Measurements from ENCODE around the gene VWDE. TPM values are rescaled to one million over a fixed set of nuclear protein-coding genes. Genes with fewer than 3 reads are reported as not detected.

The VWDE gene
- total RNA-seq, 1 experiment from 2014 or later: 13.7 TPM

GRCh38 chr7:12410523-12410922 is 6.9 kb upstream of the VWDE start (continued):
- TF ChIP-seq REST (IDR thresholded peaks at IDR 0.05; ENCODE audit: low read depth) (no peak), SP1 (IDR thresholded peaks at IDR 0.05; ENCODE audit: low read depth) (no peak), TCF7L2 (IDR thresholded peaks at IDR 0.05; ENCODE audit: borderline replicate concordance, extremely low read depth, insufficient read depth, insufficient read length) (no peak), ELF1 (IDR thresholded peaks at IDR 0.05; ENCODE audit: borderline replicate concordance, low read depth) (no peak), SIN3A (IDR thresholded peaks at IDR 0.05; ENCODE audit: low read depth) (no peak), SRF (IDR thresholded peaks at IDR 0.05; ENCODE audit: low read depth) (no peak)

DNA sequence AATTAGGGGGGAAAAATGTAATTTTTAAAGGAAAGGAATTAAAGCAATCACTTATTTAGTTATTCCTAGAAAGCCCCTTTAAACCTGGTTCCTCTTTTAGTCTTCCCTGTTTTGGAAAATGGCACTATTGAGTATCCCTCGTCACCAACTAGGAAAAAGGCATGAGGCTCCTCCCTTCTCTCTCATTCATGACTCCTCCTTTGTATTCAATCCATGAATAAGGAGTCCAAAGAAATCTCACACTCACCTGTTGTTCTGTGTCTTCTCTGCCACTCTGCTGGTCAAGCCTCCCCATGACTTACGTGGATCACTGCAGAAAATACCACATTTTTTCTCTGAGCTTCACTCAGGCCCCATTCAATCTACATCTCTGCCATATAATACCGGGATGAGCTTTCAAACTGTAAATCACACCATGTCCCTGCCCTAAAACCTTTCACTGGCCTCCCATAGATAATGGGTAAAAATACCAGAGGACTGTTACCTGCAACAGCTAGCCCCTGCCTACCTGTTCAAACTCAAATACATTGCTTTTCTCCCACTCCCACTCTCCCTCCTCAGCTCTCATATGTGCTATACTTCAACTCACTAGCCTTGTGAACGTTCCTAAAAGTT is 5.5 kb upstream of the VWDE start:
- Histone ChIP-seq H3K36me3 (ENCODE audit: control insufficient read depth in 1 of 2, insufficient read depth in 2 of 2, low read length in 2 of 2) (no peaks in the 10 kb centered on the region), H4K20me1 (ENCODE audit: insufficient read depth) (no peaks in the 10 kb centered on the region), H3K4me1 (ENCODE audit: control insufficient read depth in 1 of 2, insufficient read depth in 2 of 2, low read length in 2 of 2) (peaks cover 3 to 6% of the 10 kb centered on the region in 2 experiments; a peak in 3 of 4 replicates), H3K9me3 (ENCODE audit: control insufficient read depth in 1 of 2, insufficient read depth in 1 of 2, low read depth in 1 of 2, low read length in 2 of 2) (peaks cover 0 to 3% of the 10 kb centered on the region in 2 experiments; a peak in 1 of 4 replicates), H3K27me3 (ENCODE audit: insufficient read depth, low read length) (no peaks in the 10 kb centered on the region), H3K9ac (ENCODE audit: low read length) (no peak overlapping the region), H2AFZ (ENCODE audit: low read depth, low read length, poor library complexity, severe bottlenecking) (no peak overlapping the region), H3K9me2 (ENCODE audit: insufficient read depth) (no peaks in the 10 kb centered on the region), H3K79me2 (ENCODE audit: insufficient read depth, low read length) (no peaks in the 10 kb centered on the region), H3K27ac (ENCODE audit: low read depth, low read length) (no peak overlapping the region), H3K4me2 (ENCODE audit: low read length) (no peak overlapping the region), H3K4me3 (replicated peaks in 1 of 2; ENCODE audit: low read depth in 1 of 2, low read length in 2 of 2) (no peak overlapping the region)
- ChIA-PET POLR2A (no interaction called here), CTCF (interaction anchor here (1.7 kb wide), 1 partner anchor 25 kb away, joined by 4 read pairs; no protein-coding TSS in a partner anchor), RAD21 (ENCODE audit: low non-redundant PET in 1 of 2, low total read pairs in 2 of 2, uncharacterized antibody in 2 of 2, unreplicated experiment in 2 of 2) (no interaction called here)
- no TSS peak for BruUV-seq (replicated peaks)
- no peak for ATAC-seq
- no peak for DNase-seq (ENCODE audit: low read depth, low spot score)
- TF ChIP-seq POLR2A (IDR thresholded peaks at IDR 0.05; ENCODE audit: borderline replicate concordance, extremely low read depth, insufficient read depth, insufficient read length) (no peak), YY1 (IDR thresholded peaks at IDR 0.05; ENCODE audit: extremely low read depth, insufficient replicate concordance, low read depth, low read length) (no peak), REST (IDR thresholded peaks at IDR 0.05; ENCODE audit: low read depth) (no peak), ZBTB33 (IDR thresholded peaks at IDR 0.05; ENCODE audit: extremely low read depth, insufficient replicate concordance, low read length) (no peak), TCF7L2 (IDR thresholded peaks at IDR 0.05; ENCODE audit: borderline replicate concordance, extremely low read depth, insufficient read depth, insufficient read length) (no peak), ZNF274 (IDR thresholded peaks at IDR 0.05; ENCODE audit: low read depth, low read length) (no peak), SIN3A (IDR thresholded peaks at IDR 0.05; ENCODE audit: low read depth) (no peak), FOSL1 (IDR thresholded peaks at IDR 0.05; ENCODE audit: low read depth) (no peak), MAX (IDR thresholded peaks at IDR 0.05) (no peak), ATF3 (IDR thresholded peaks at IDR 0.05) (no peak)
- intact Hi-C loops (cut with micrococcal nuclease): no loop called here
